ENCODE measurements around the gene SLA2.
"Not testable (repeated sequence)": the region's sequence is repeated elsewhere in the genome, so short reads cannot be mapped to it uniquely, and the experiment has no call there.

SLA2 gene

GRCh38 chr20:36573103-36573797 lies 72.7 kb downstream of the SLA2 start, which contains the start of gene TGIF2:
Gene TGIF2 (plus strand): TSS chr20:36573597. CDS start chr20:36578775, 5,178 bp downstream.
- DNase-seq = peak; percentile 88

- DNase-seq = peak; percentile 27
Observed at GRCh38 chr20:36572701-36573102, 73.3 kb downstream of the SLA2 start.

- no peak for DNase-seq
Observed at GRCh38 chr20:36571564-36572504, 74.2 kb downstream of the SLA2 start.

GRCh38 chr20:36569847-36570429 lies 76.1 kb downstream of the SLA2 start:
- no peak for DNase-seq

DNA sequence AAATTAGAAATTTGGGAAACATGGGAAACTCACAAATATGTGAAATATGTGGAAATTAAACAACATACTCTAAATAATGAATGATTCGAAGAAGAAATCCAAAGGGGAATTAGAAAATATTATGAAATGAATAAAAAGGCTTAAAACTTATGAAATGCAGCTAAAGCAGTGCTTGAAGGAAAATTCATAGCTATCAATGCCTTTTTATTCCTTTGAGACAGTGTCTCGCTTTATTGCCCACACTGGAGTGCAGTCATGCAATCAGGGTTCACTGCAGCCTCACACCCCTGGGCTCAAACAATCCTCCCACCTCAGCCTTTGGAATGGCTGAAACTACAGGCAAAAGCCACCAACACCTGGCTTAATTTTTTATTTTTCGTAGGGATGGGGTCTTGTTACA lies 80.5 kb downstream of the SLA2 start:
- DNase-seq = no peak

DNA sequence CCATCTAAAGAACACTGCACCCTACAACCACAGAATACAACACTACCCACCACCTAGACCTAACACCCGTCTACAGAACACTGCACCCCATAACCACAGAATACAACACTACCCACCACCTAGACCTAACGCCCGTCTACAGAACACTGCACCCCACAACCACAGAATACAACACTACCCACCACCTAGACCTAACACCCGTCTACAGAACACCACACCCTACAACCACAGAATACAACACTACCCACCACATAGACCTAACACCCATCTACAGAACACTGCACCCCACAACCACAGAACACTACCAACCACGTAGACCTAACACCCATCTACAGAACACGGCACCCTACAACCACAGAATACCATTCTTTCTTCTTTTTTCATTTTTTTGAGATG lies 81.3 kb downstream of the SLA2 start:
- not testable (repeated sequence) for DNase-seq

GRCh38 chr20:36564078-36564725 lies 81.8 kb downstream of the SLA2 start:
- not testable (repeated sequence) for DNase-seq

GRCh38 chr20:36563374-36563773 lies 82.6 kb downstream of the SLA2 start:
- no peak for DNase-seq

DNA sequence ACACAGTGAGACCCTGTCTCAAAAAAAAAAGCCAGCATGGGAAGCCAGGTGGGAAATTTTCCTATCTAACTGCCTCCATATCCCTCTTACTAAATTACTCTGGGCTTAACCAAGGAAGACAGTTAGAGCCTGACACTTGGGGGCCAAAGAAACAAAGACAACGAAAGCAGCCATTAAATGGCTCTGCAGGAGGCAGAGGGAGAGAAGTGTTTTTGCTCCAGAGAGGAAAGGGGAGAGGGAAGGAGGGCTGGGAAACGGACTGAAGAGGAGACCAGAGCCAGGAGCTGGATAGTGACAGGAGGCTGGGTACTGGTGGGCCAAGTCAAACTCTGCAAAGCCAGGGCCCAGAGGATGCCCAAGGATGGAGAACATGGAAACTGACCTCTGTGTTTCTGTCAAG lies 83.3 kb downstream of the SLA2 start:
- no peak for DNase-seq
